Smooth muscle cell (in vitro differentiated cells): Measurements from ENCODE around the gene CFAP74. TPM values are rescaled to one million over a fixed set of nuclear protein-coding genes. Genes with fewer than 3 reads are reported as not detected.
"Not testable (repeated sequence)": the region's sequence is repeated elsewhere in the genome, so short reads cannot be mapped to it uniquely, and the experiment has no call there.

Source experiments
- DNase-seq: peaks from one replicate; lab custom pipeline; 2025; ENCODE audit not compliant: unreplicated experiment; lab: John Stamatoyannopoulos, UW
- H2AFZ ChIP-seq: fragments of 200-600 bp; sonication (generic); 2 replicates; pipeline ENCODE4 v1.6.0; 2016; ENCODE audit warnings: antibody characterized with exemption, low read depth, mild to moderate bottlenecking
- H3F3A ChIP-seq: fragments of 200-600 bp; sonication (generic); 2 replicates; pipeline ENCODE4 v1.6.0; 2017; ENCODE audit warnings: antibody characterized with exemption, low read depth
- H3K27ac ChIP-seq: fragments of 200-600 bp; sonication (generic); 2 replicates; pipeline ENCODE4 v1.5.1; 2016; ENCODE audit warnings: low read depth, mild to moderate bottlenecking
- H3K27me3 ChIP-seq: fragments of 200-600 bp; sonication (generic); 2 replicates; pipeline ENCODE4 v1.6.1; 2016; ENCODE audit warnings: low read depth, mild to moderate bottlenecking
- H3K36me3 ChIP-seq: fragments of 200-600 bp; sonication (generic); 2 replicates; pipeline ENCODE4 v1.5.1; 2016; ENCODE audit warnings: low read depth
- H3K4me1 ChIP-seq: fragments of 200-600 bp; sonication (generic); 2 replicates; pipeline ENCODE4 v1.5.1; 2016; ENCODE audit warnings: low read depth
- H3K4me2 ChIP-seq: fragments of 200-600 bp; sonication (generic); 2 replicates; pipeline ENCODE4 v1.6.0; 2016; ENCODE audit warnings: mild to moderate bottlenecking
- H3K4me3 ChIP-seq: fragments of 200-600 bp; sonication (generic); 2 replicates; pipeline ENCODE4 v1.5.1; 2016; ENCODE audit warnings: mild to moderate bottlenecking
- H3K79me2 ChIP-seq: fragments of 200-600 bp; sonication (generic); 2 replicates; pipeline ENCODE4 v1.6.0; 2016; ENCODE audit warnings: low read depth, mild to moderate bottlenecking
- H3K9ac ChIP-seq: fragments of 200-600 bp; sonication (generic); 2 replicates; pipeline ENCODE4 v1.6.0; 2016; ENCODE audit warnings: low read depth
- H3K9me3 ChIP-seq: fragments of 200-600 bp; sonication (generic); replicated peaks from 2 replicates; pipeline ENCODE4 v1.5.1; 2016; ENCODE audit warnings: low read depth
- H4K20me1 ChIP-seq: fragments of 200-600 bp; sonication (generic); 2 replicates; pipeline ENCODE4 v1.6.0; 2016; ENCODE audit warnings: low read depth
- WGBS: methylation state at CpG from one replicate; pipeline ENCODE4 v1.1.7; 2016; ENCODE audit warnings: low lambda C conversion rate; 5-methylcytosine and 5-hydroxymethylcytosine counted together
- polyA plus RNA-seq: library from polyadenylated mRNA; unstranded; fragments of >200 nt; fragmentation: Nextera tagmentation; extraction: Ambion mirVana; gene quantifications from 2 replicates; pipeline ENCODE4 v1.2.1, GENCODE V29; 2016
- total RNA-seq: library from RNA; depleted of rRNA; stranded (reverse); fragments of >200 nt; gene quantifications from 2 replicates; pipeline ENCODE4 v1.2.3, GENCODE V29; 2014
- TF ChIP-seq, protein P1 (sequence below): fragments of 200-600 bp; sonication (generic); IDR thresholded peaks from 2 replicates; pipeline ENCODE4 v1.5.1; 2017; ENCODE audit warnings: borderline replicate concordance, mild to moderate bottlenecking, antibody characterized with exemption; ENCODE audit not compliant: insufficient read depth, poor library complexity, severe bottlenecking

CFAP74 gene
- total and polyA plus RNA-seq, 2 experiments from 2014 or later, result not detected

DNA sequence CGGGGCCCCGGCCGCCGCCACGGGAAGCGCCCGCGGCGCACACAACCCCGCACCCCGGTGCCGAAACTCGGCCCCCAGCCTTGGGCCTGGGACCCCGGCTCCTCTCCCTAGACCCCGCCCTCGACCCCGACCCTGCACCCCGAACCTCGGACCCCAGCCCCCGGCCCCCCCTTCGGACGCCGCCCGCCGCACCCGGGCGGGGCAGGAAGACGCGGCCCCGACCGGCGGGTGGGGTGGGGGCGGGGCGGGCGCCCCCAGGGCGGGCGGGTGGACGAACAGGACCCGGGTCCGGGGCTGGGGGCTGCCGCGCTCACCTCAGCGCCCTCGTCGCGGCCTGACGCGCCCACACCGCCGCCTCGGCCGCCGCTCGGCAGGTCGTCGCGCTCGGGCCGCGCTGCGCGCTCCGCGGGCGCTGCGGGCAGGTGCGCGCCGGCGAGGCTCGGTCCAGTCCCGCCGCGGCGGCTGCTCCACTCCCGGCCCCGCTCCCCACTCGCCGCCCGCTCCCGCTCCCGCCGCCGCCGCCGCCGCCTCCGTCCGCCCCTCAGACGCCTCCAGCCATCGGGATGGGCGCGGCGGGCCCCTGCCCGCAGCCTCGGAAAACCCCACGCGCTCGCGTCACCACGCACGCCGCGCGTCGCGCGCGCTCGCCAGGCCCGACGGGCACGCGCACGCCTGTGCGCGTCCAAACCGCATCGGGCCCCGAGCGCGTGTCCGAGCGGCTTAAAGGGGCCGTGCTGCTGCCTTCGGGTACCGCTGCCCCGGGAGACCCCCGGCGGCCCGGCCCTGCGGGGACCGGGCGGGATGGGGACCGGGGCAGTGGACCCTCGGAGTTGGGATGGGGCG lies 112.9 kb downstream of the CFAP74 start, which contains the start of gene GNB1:
TSS of gene GNB1 (minus strand) at position 582 of the 843 bp plus-strand sequence. CDS start 65,634 bp downstream, outside the sequence.
- Histone ChIP-seq H3F3A (peaks cover 6% of the 10 kb centered on the region), H3K4me2 (peak within 1 kb of the TSS; percentile 94), H3K9ac (peak within 1 kb of the TSS; percentile 95), H4K20me1 (peaks cover 44% of the 10 kb centered on the region), H3K9me3 (no peaks in the 10 kb centered on the region), H2AFZ (peak within 1 kb of the TSS; percentile 72), H3K79me2 (peaks cover 48% of the 10 kb centered on the region), H3K36me3 (no peaks in the 10 kb centered on the region), H3K4me1 (peaks cover 33% of the 10 kb centered on the region), H3K27me3 (no peaks in the 10 kb centered on the region), H3K4me3 (peak within 1 kb of the TSS; percentile 84), H3K27ac (peak within 1 kb of the TSS; percentile 82)
- DNase-seq, result peak; percentile 87
- WGBS, result 0% methylated on average over 49 of the region's 137 CpGs
- TF ChIP-seq, protein P1, sequence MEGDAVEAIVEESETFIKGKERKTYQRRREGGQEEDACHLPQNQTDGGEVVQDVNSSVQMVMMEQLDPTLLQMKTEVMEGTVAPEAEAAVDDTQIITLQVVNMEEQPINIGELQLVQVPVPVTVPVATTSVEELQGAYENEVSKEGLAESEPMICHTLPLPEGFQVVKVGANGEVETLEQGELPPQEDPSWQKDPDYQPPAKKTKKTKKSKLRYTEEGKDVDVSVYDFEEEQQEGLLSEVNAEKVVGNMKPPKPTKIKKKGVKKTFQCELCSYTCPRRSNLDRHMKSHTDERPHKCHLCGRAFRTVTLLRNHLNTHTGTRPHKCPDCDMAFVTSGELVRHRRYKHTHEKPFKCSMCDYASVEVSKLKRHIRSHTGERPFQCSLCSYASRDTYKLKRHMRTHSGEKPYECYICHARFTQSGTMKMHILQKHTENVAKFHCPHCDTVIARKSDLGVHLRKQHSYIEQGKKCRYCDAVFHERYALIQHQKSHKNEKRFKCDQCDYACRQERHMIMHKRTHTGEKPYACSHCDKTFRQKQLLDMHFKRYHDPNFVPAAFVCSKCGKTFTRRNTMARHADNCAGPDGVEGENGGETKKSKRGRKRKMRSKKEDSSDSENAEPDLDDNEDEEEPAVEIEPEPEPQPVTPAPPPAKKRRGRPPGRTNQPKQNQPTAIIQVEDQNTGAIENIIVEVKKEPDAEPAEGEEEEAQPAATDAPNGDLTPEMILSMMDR, result no peak

- H3K27me3 ChIP-seq, result no peaks in the 10 kb centered on the region
- peaks cover 56% of the 10 kb centered on the region for H3K79me2 ChIP-seq
- TF ChIP-seq, protein P1, result no peak
- H2AFZ ChIP-seq, result no peak overlapping the region
- no peaks in the 10 kb centered on the region for H3K36me3 ChIP-seq
- peak overlapping the region; percentile 95 for H3K9ac ChIP-seq
- peaks cover 30% of the 10 kb centered on the region for H3K4me1 ChIP-seq
- H3F3A ChIP-seq, result peaks cover 8% of the 10 kb centered on the region
- H3K4me2 ChIP-seq, result peak overlapping the region; percentile 86
- H3K27ac ChIP-seq, result peak overlapping the region; percentile 82
- WGBS, result 1% methylated on average over 59 of the region's 88 CpGs
- peaks cover 51% of the 10 kb centered on the region for H4K20me1 ChIP-seq
- peak overlapping the region; percentile 84 for H3K4me3 ChIP-seq
- no peaks in the 10 kb centered on the region for H3K9me3 ChIP-seq
- DNase-seq, result no peak
These were observed 113.6 kb downstream of the CFAP74 start for GRCh38 chr1:1889847-1890505.

DNA sequence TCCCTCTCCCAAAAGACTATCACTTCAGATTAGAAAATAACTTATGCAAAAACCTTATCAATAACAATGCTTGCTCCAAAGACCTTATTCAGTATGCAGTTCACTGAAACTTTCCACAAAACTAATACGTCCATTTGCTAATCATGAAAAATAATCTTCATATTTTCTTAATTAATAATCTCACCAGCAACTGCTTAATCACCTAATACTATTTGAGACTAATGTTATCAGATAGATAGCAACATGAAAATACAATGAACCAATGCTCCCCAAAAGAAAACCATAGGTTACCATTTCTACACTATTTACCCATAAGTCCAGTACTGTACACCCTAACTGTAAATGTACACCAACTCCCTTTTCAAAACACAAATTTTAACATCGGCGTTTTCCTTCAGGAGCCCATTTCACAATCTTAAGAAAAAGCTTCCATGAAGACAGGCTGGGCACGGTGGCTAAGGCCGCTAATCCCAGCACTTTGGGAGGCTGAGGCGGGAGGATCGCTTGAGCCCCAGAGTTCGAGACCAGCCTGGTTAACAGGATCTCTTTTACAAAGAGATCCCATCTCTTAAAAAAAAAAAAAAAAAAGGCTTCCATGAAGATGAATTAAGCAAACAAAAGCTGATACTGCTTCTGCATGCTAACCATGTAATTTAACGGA lies 114.4 kb downstream of the CFAP74 start:
- Histone ChIP-seq H2AFZ (no peak overlapping the region), H3F3A (peaks cover 8% of the 10 kb centered on the region), H3K79me2 (peaks cover 63% of the 10 kb centered on the region), H3K9ac (peak overlapping the region; percentile 95), H3K27ac (peak overlapping the region; percentile 82), H3K4me3 (peak overlapping the region; percentile 84), H3K4me2 (peak overlapping the region; percentile 86), H3K4me1 (peaks cover 24% of the 10 kb centered on the region), H3K27me3 (no peaks in the 10 kb centered on the region), H3K36me3 (no peaks in the 10 kb centered on the region), H3K9me3 (no peaks in the 10 kb centered on the region), H4K20me1 (peaks cover 59% of the 10 kb centered on the region)
- 12% methylated on average over 9 of the region's 9 CpGs for WGBS
- DNase-seq, result no peak
- TF ChIP-seq, protein P1, result no peak

- H2AFZ ChIP-seq, H3K4me2 ChIP-seq, H3K36me3 ChIP-seq, H3K9me3 ChIP-seq, H3F3A ChIP-seq, DNase-seq, H3K27me3 ChIP-seq, H3K4me3 ChIP-seq, H3K9ac ChIP-seq: not testable (repeated sequence)
- Histone ChIP-seq H3K79me2 (peaks cover 100% of the 10 kb centered on the region), H3K4me1 (peaks cover 19% of the 10 kb centered on the region), H3K27ac (peak overlapping the region; percentile 51), H4K20me1 (peaks cover 100% of the 10 kb centered on the region)
- 76% methylated on average over 11 of the region's 11 CpGs for WGBS
These were observed 119.7 kb downstream of the CFAP74 start for GRCh38 chr1:1883890-1884289.
